Sigmoid colon (tissue), 7 donors: ENCODE results near the gene ZRANB1. TPM values are rescaled to one million over a fixed set of nuclear protein-coding genes. Genes with fewer than 3 reads are reported as not detected.

ENCODE experiments used
- DNase-seq: peaks from one replicate; pipeline ENCODE4 v3.0.0-alpha.2; 2019
- H3K27ac ChIP-seq, 4 donors: fragments of 200-600 bp; sonication (generic); one replicate each; pipeline ENCODE4 v1.5.1; 2016 to 2019; ENCODE audit warnings: mild to moderate bottlenecking in 1 of 4
- H3K27me3 ChIP-seq, 3 donors: fragments of 200-600 bp; sonication (generic); one replicate each; pipeline ENCODE4 v1.5.1; 2019; ENCODE audit warnings: mild to moderate bottlenecking in 1 of 3
- H3K36me3 ChIP-seq, 4 donors: fragments of 200-600 bp; sonication (generic); one replicate each; pipeline ENCODE4 v1.5.1; 2016 to 2019
- H3K4me1 ChIP-seq, 4 donors: fragments of 200-600 bp; sonication (generic); one replicate each; pipeline ENCODE4 v1.5.1; 2017 to 2019
- H3K4me3 ChIP-seq, 4 donors: fragments of 200-600 bp; sonication (generic); one replicate each; pipeline ENCODE4 v1.5.1; 2017 to 2019; ENCODE audit warnings: mild to moderate bottlenecking in 2 of 4, moderate library complexity in 1 of 4
- H3K9me3 ChIP-seq, 4 donors: fragments of 200-600 bp in 3 of 4; sonication (generic) in 3 of 4; one replicate each; pipeline versions ENCODE4 v1.5.1 to v1.6.1; 2013 to 2019
- CTCF ChIP-seq, 4 experiments: fragments of 450-650 bp in 3 of 4; fragments of 200-600 bp in 1 of 4; IDR thresholded peaks; one replicate each; pipeline ENCODE4 v1.5.1; 2016 to 2019; ENCODE audit warnings: antibody characterized with exemption in 4 of 4, mild to moderate bottlenecking in 3 of 4, moderate library complexity in 2 of 4
- EP300 ChIP-seq, 4 donors: sonication (generic); formaldehyde crosslinking; IDR thresholded peaks; one replicate each; pipeline ENCODE4 v1.6.1; 2017; ENCODE audit warnings: antibody characterized with exemption in 4 of 4
- POLR2A ChIP-seq, 2 donors: fragments of 450-650 bp; IDR thresholded peaks; one replicate each; pipeline ENCODE4 v1.6.1; 2016; ENCODE audit warnings: antibody characterized with exemption in 2 of 2, mild to moderate bottlenecking in 2 of 2, moderate library complexity in 2 of 2
- POLR2AphosphoS5 ChIP-seq, 4 donors: sonication (generic); formaldehyde crosslinking; IDR thresholded peaks; one replicate each; pipeline ENCODE4 v1.6.1; 2017; ENCODE audit warnings: antibody characterized with exemption in 4 of 4
- WGBS, 2 donors: extraction: QIAGEN DNeasy Blood & Tissue Kit; methylation state at CpG; one replicate each; pipeline ENCODE4 v1.1.7; 2013; 5-methylcytosine and 5-hydroxymethylcytosine counted together
- intact Hi-C: fragments of 100-400 bp; cut with DNase I; formaldehyde crosslinking; loops from one replicate; pipeline ENCODE4 v1.15.1; 2023
- polyA plus RNA-seq, 3 donors: library from polyadenylated mRNA; stranded (reverse); fragments of 200-250 nt; gene quantifications; one replicate each; pipeline ENCODE4 v1.2.3, GENCODE V29; 2013
- total RNA-seq, 4 donors: library from RNA; depleted of rRNA; stranded (reverse); fragments of >200 nt; gene quantifications; one replicate each; pipeline ENCODE4 v1.1.0, GENCODE V29; 2016
- donor health status: healthy with polysubstance abuse.
- donor health status: Bipolar disorder and iron deficiency.
- donor health status: healthy.

ZRANB1 gene
- total and polyA plus RNA-seq, 7 donors, result 6.7 to 49.0 (median 38.0) TPM

- DNase-seq, result no peak
- Histone ChIP-seq H3K36me3 (peaks cover 0 to 15% (median 3%) of the 10 kb centered on the region in 4 donors), H3K4me1 (peaks cover 0 to 30% (median 22%) of the 10 kb centered on the region in 4 donors), H3K4me3 (no peak overlapping the region), H3K27me3 (no peaks in the 10 kb centered on the region), H3K27ac (no peak overlapping the region), H3K9me3 (no peaks in the 10 kb centered on the region)
- WGBS, 2 donors, result 92 to 96% methylated on average over 8 of the region's 8 CpGs
- no peak for TF ChIP-seq EP300 (IDR thresholded peaks at IDR 0.05)
- TF ChIP-seq POLR2AphosphoS5 (IDR thresholded peaks at IDR 0.05), result no peak
- no peak for TF ChIP-seq POLR2A (IDR thresholded peaks at IDR 0.05)
- no peak for TF ChIP-seq CTCF (IDR thresholded peaks at IDR 0.05)
- intact Hi-C loops, result no loop called here
These were observed 80.7 kb downstream of the ZRANB1 start for GRCh38 chr10:125022671-125023070.

GRCh38 chr10:125023255-125023654, 81.3 kb downstream of the ZRANB1 start:
- intact Hi-C loops, result no loop called here
- H3K27me3 ChIP-seq, result no peaks in the 10 kb centered on the region
- peak; percentile 64 for DNase-seq
- H3K4me3 ChIP-seq, result no peak overlapping the region
- 34 to 82% methylated on average over 21 of the region's 21 CpGs for WGBS, 2 donors
- H3K9me3 ChIP-seq, result no peaks in the 10 kb centered on the region
- TF ChIP-seq EP300 (IDR thresholded peaks at IDR 0.05) (no peak), POLR2AphosphoS5 (IDR thresholded peaks at IDR 0.05) (no peak), CTCF (IDR thresholded peaks at IDR 0.05) (no peak), POLR2A (IDR thresholded peaks at IDR 0.05) (no peak)
- peak overlapping the region in 2 of 4 donors; percentile 43 to 60 for H3K27ac ChIP-seq
- peaks cover 0 to 15% (median 3%) of the 10 kb centered on the region in 4 donors for H3K36me3 ChIP-seq
- peaks cover 0 to 28% (median 18%) of the 10 kb centered on the region in 4 donors for H3K4me1 ChIP-seq

- intact Hi-C loops, result no loop called here
- TF ChIP-seq POLR2AphosphoS5 (IDR thresholded peaks at IDR 0.05), result peak in 1 of 4 donors; percentile 16
- no peak for TF ChIP-seq POLR2A (IDR thresholded peaks at IDR 0.05)
- H3K27me3 ChIP-seq, result no peaks in the 10 kb centered on the region
- 19 to 64% methylated on average over 26 of the region's 26 CpGs for WGBS, 2 donors
- no peaks in the 10 kb centered on the region for H3K9me3 ChIP-seq
- peaks cover 0 to 15% (median 3%) of the 10 kb centered on the region in 4 donors for H3K36me3 ChIP-seq
- peaks cover 0 to 30% (median 20%) of the 10 kb centered on the region in 4 donors for H3K4me1 ChIP-seq
- peak overlapping the region in 3 of 4 donors; percentile 43 to 60 (median 58) for H3K27ac ChIP-seq
- peak; percentile 92 for DNase-seq
- H3K4me3 ChIP-seq, result no peak overlapping the region
These were observed 82.1 kb downstream of the ZRANB1 start for GRCh38 chr10:125023862-125024496.

GRCh38 chr10:125024497-125025234, 82.7 kb downstream of the ZRANB1 start:
- H3K27ac ChIP-seq, result peak overlapping the region in 3 of 4 donors; percentile 43 to 60 (median 58)
- no peak overlapping the region for H3K4me3 ChIP-seq
- 47 to 71% methylated on average over 16 of the region's 16 CpGs for WGBS, 2 donors
- H3K36me3 ChIP-seq, result peaks cover 0 to 15% (median 3%) of the 10 kb centered on the region in 4 donors
- intact Hi-C loops, result no loop called here
- TF ChIP-seq POLR2AphosphoS5 (IDR thresholded peaks at IDR 0.05), result no peak
- no peak for TF ChIP-seq EP300 (IDR thresholded peaks at IDR 0.05)
- TF ChIP-seq POLR2A (IDR thresholded peaks at IDR 0.05), result no peak
- no peak for TF ChIP-seq CTCF (IDR thresholded peaks at IDR 0.05)
- H3K9me3 ChIP-seq, result no peaks in the 10 kb centered on the region
- peaks cover 0 to 35% (median 25%) of the 10 kb centered on the region in 4 donors for H3K4me1 ChIP-seq
- DNase-seq, result no peak
- H3K27me3 ChIP-seq, result no peaks in the 10 kb centered on the region

- WGBS, 2 donors, result 56 to 61% methylated on average over 12 of the region's 12 CpGs
- intact Hi-C loops, result no loop called here
- Histone ChIP-seq H3K27ac (no peak overlapping the region), H3K9me3 (no peaks in the 10 kb centered on the region), H3K27me3 (no peaks in the 10 kb centered on the region), H3K4me1 (peaks cover 0 to 42% (median 31%) of the 10 kb centered on the region in 4 donors), H3K36me3 (peaks cover 0 to 15% (median 3%) of the 10 kb centered on the region in 4 donors), H3K4me3 (no peak overlapping the region)
- no peak for TF ChIP-seq POLR2A (IDR thresholded peaks at IDR 0.05)
- no peak for TF ChIP-seq POLR2AphosphoS5 (IDR thresholded peaks at IDR 0.05)
- no peak for TF ChIP-seq CTCF (IDR thresholded peaks at IDR 0.05)
- no peak for TF ChIP-seq EP300 (IDR thresholded peaks at IDR 0.05)
- no peak for DNase-seq
These were observed 83.4 kb downstream of the ZRANB1 start for GRCh38 chr10:125025341-125025740.
